Measurements from ENCODE around the gene SUGCT.

- TF ChIP-seq REST (IDR thresholded peaks at IDR 0.05; ENCODE audit: low read depth): no peak
- TF ChIP-seq FOXM1 (IDR thresholded peaks at IDR 0.05; ENCODE audit: borderline replicate concordance, low read depth): no peak
- no peak for TF ChIP-seq NFIC (IDR thresholded peaks at IDR 0.05)
- no peak for TF ChIP-seq EP300 (IDR thresholded peaks at IDR 0.05; ENCODE audit: borderline replicate concordance)
- no peak for TF ChIP-seq EGR1 (IDR thresholded peaks at IDR 0.05)
- TF ChIP-seq ZBTB7A (IDR thresholded peaks at IDR 0.05; ENCODE audit: low read depth): no peak
- no peak for TF ChIP-seq YY1 (IDR thresholded peaks at IDR 0.05; ENCODE audit: low read depth)
These were observed 752.3 kb downstream of the SUGCT start for GRCh38 chr7:40887099-40887498.

All from Ishikawa (cell line).